Sigmoid colon (tissue), 7 donors: ENCODE data around the gene ODC1. TPM values are rescaled to one million over a fixed set of nuclear protein-coding genes. Genes with fewer than 3 reads are reported as not detected.
A peak's percentile ranks its signal among the peaks of the same experiment; 100 is the strongest.

Experiments
- DNase-seq: peaks from one replicate; pipeline ENCODE4 v3.0.0-alpha.2; 2019
- H3K27ac ChIP-seq, 4 donors: fragments of 200-600 bp; sonication (generic); one replicate each; pipeline ENCODE4 v1.5.1; 2016 to 2019; ENCODE audit warnings: mild to moderate bottlenecking in 1 of 4
- H3K27me3 ChIP-seq, 3 donors: fragments of 200-600 bp; sonication (generic); one replicate each; pipeline ENCODE4 v1.5.1; 2019; ENCODE audit warnings: mild to moderate bottlenecking in 1 of 3
- H3K36me3 ChIP-seq, 4 donors: fragments of 200-600 bp; sonication (generic); one replicate each; pipeline ENCODE4 v1.5.1; 2016 to 2019
- H3K4me1 ChIP-seq, 4 donors: fragments of 200-600 bp; sonication (generic); one replicate each; pipeline ENCODE4 v1.5.1; 2017 to 2019
- H3K4me3 ChIP-seq, 4 donors: fragments of 200-600 bp; sonication (generic); one replicate each; pipeline ENCODE4 v1.5.1; 2017 to 2019; ENCODE audit warnings: mild to moderate bottlenecking in 2 of 4, moderate library complexity in 1 of 4
- H3K9me3 ChIP-seq, 4 donors: fragments of 200-600 bp in 3 of 4; sonication (generic) in 3 of 4; one replicate each; pipeline versions ENCODE4 v1.5.1 to v1.6.1; 2013 to 2019
- CTCF ChIP-seq, 4 experiments: fragments of 450-650 bp in 3 of 4; fragments of 200-600 bp in 1 of 4; IDR thresholded peaks; one replicate each; pipeline ENCODE4 v1.5.1; 2016 to 2019; ENCODE audit warnings: antibody characterized with exemption in 4 of 4, mild to moderate bottlenecking in 3 of 4, moderate library complexity in 2 of 4
- EP300 ChIP-seq, 4 donors: sonication (generic); formaldehyde crosslinking; IDR thresholded peaks; one replicate each; pipeline ENCODE4 v1.6.1; 2017; ENCODE audit warnings: antibody characterized with exemption in 4 of 4
- POLR2A ChIP-seq, 2 donors: fragments of 450-650 bp; IDR thresholded peaks; one replicate each; pipeline ENCODE4 v1.6.1; 2016; ENCODE audit warnings: antibody characterized with exemption in 2 of 2, mild to moderate bottlenecking in 2 of 2, moderate library complexity in 2 of 2
- POLR2AphosphoS5 ChIP-seq, 4 donors: sonication (generic); formaldehyde crosslinking; IDR thresholded peaks; one replicate each; pipeline ENCODE4 v1.6.1; 2017; ENCODE audit warnings: antibody characterized with exemption in 4 of 4
- WGBS, 2 donors: extraction: QIAGEN DNeasy Blood & Tissue Kit; methylation state at CpG; one replicate each; pipeline ENCODE4 v1.1.7; 2013; 5-methylcytosine and 5-hydroxymethylcytosine counted together
- intact Hi-C: fragments of 100-400 bp; cut with DNase I; formaldehyde crosslinking; loops from one replicate; pipeline ENCODE4 v1.15.1; 2023
- polyA plus RNA-seq, 3 donors: library from polyadenylated mRNA; stranded (reverse); fragments of 200-250 nt; gene quantifications; one replicate each; pipeline ENCODE4 v1.2.3, GENCODE V29; 2013
- total RNA-seq, 4 donors: library from RNA; depleted of rRNA; stranded (reverse); fragments of >200 nt; gene quantifications; one replicate each; pipeline ENCODE4 v1.1.0, GENCODE V29; 2016
- donor health status: healthy with polysubstance abuse.
- donor health status: Bipolar disorder and iron deficiency.
- donor health status: healthy.

Gene ODC1
- total and polyA plus RNA-seq, 7 donors: 34.8 to 88.2 (median 54.3) TPM

- intact Hi-C loops: no loop called here
- Histone ChIP-seq H3K27ac (peak overlapping the region in 2 of 4 donors; percentile 25 to 70), H3K9me3 (no peaks in the 10 kb centered on the region), H3K4me1 (peaks cover 0 to 72% (median 50%) of the 10 kb centered on the region in 4 donors), H3K27me3 (no peaks in the 10 kb centered on the region), H3K4me3 (no peak overlapping the region), H3K36me3 (no peaks in the 10 kb centered on the region)
- no peak for TF ChIP-seq POLR2AphosphoS5 (IDR thresholded peaks at IDR 0.05)
- no peak for TF ChIP-seq POLR2A (IDR thresholded peaks at IDR 0.05)
- no peak for TF ChIP-seq CTCF (IDR thresholded peaks at IDR 0.05)
- no peak for TF ChIP-seq EP300 (IDR thresholded peaks at IDR 0.05)
- 75 to 79% methylated on average over 13 of the region's 13 CpGs for WGBS, 2 donors
- DNase-seq: no peak
These were observed 37.2 kb downstream of the ODC1 start for GRCh38 chr2:10410823-10411437.

- H3K9me3 ChIP-seq: no peaks in the 10 kb centered on the region
- WGBS, 2 donors: 22 to 44% methylated on average over 14 of the region's 14 CpGs
- TF ChIP-seq CTCF (IDR thresholded peaks at IDR 0.05): no peak
- no peak for TF ChIP-seq EP300 (IDR thresholded peaks at IDR 0.05)
- TF ChIP-seq POLR2AphosphoS5 (IDR thresholded peaks at IDR 0.05): no peak
- TF ChIP-seq POLR2A (IDR thresholded peaks at IDR 0.05): no peak
- H3K27me3 ChIP-seq: no peaks in the 10 kb centered on the region
- H3K27ac ChIP-seq: peak overlapping the region in 2 of 4 donors; percentile 25 to 70
- H3K36me3 ChIP-seq: no peaks in the 10 kb centered on the region
- intact Hi-C loops: no loop called here
- H3K4me1 ChIP-seq: peaks cover 0 to 78% (median 57%) of the 10 kb centered on the region in 4 donors
- no peak overlapping the region for H3K4me3 ChIP-seq
- no peak for DNase-seq
These were observed 37.9 kb downstream of the ODC1 start for GRCh38 chr2:10410001-10410822.

GRCh38 chr2:10408649-10409579 lies 39.2 kb downstream of the ODC1 start:
- TF ChIP-seq EP300 (IDR thresholded peaks at IDR 0.05) (no peak), POLR2A (IDR thresholded peaks at IDR 0.05) (no peak), POLR2AphosphoS5 (IDR thresholded peaks at IDR 0.05) (no peak), CTCF (IDR thresholded peaks at IDR 0.05) (peak; percentile 80 to 97 (median 90))
- Histone ChIP-seq H3K27me3 (no peaks in the 10 kb centered on the region), H3K4me1 (peaks cover 0 to 87% (median 61%) of the 10 kb centered on the region in 4 donors), H3K36me3 (no peaks in the 10 kb centered on the region), H3K27ac (peak overlapping the region; percentile 42 to 92 (median 84)), H3K4me3 (no peak overlapping the region), H3K9me3 (no peaks in the 10 kb centered on the region)
- WGBS, 2 donors: 7 to 22% methylated on average over 24 of the region's 24 CpGs
- intact Hi-C loops: loop anchor here (1.0 to 5.0 kb wide), 5 partner anchors 38 to 286 kb away; partner anchors contain the start of genes ODC1 and RRM2
- peak; percentile 88 for DNase-seq

- Histone ChIP-seq H3K27me3 (no peaks in the 10 kb centered on the region), H3K27ac (peak overlapping the region; percentile 42 to 92 (median 84)), H3K36me3 (no peaks in the 10 kb centered on the region), H3K4me3 (no peak overlapping the region), H3K9me3 (no peaks in the 10 kb centered on the region), H3K4me1 (peaks cover 0 to 84% (median 58%) of the 10 kb centered on the region in 4 donors)
- WGBS, 2 donors: 26 to 34% methylated on average over 11 of the region's 11 CpGs
- TF ChIP-seq POLR2A (IDR thresholded peaks at IDR 0.05) (no peak), POLR2AphosphoS5 (IDR thresholded peaks at IDR 0.05) (no peak), EP300 (IDR thresholded peaks at IDR 0.05) (no peak), CTCF (IDR thresholded peaks at IDR 0.05) (no peak)
- DNase-seq: peak; percentile 87
- intact Hi-C loops: loop anchor here (2.0 to 5.0 kb wide), 4 partner anchors 39 to 285 kb away; partner anchors contain the start of genes ODC1 and RRM2
These were observed 40.1 kb downstream of the ODC1 start for GRCh38 chr2:10407841-10408648.
